Superior temporal gyrus (tissue), 1 donor: ENCODE data around the gene TULP4.
A peak's percentile ranks its signal among the peaks of the same experiment; 100 is the strongest.

Experiments
- DNase-seq: peaks from one replicate; pipeline ENCODE4 v3.0.0-alpha.2; 2016; ENCODE audit errors: extremely low spot score

The TULP4 gene

GRCh38 chr6:158358450-158359077 lies 46.3 kb downstream of the TULP4 start:
- peak; percentile 53 for DNase-seq

- DNase-seq: no peak
Observed at GRCh38 chr6:158361068-158361467, 48.8 kb downstream of the TULP4 start.

GRCh38 chr6:158361961-158362669 lies 49.9 kb downstream of the TULP4 start:
- DNase-seq: peak; percentile 76

- no peak for DNase-seq
Observed at GRCh38 chr6:158366363-158366762, 54.1 kb downstream of the TULP4 start.

- no peak for DNase-seq
Observed at GRCh38 chr6:158367816-158368215, 55.6 kb downstream of the TULP4 start.

GRCh38 chr6:158369241-158369640 lies 57.0 kb downstream of the TULP4 start:
- DNase-seq: no peak

GRCh38 chr6:158370805-158371204 lies 58.5 kb downstream of the TULP4 start:
- DNase-seq: no peak

- DNase-seq: no peak
Observed at GRCh38 chr6:158371261-158371660, 59.0 kb downstream of the TULP4 start.

GRCh38 chr6:158372574-158372973 lies 60.3 kb downstream of the TULP4 start:
- DNase-seq: no peak

GRCh38 chr6:158373214-158373613 lies 60.9 kb downstream of the TULP4 start:
- no peak for DNase-seq

- DNase-seq: no peak
Observed at GRCh38 chr6:158374020-158374419, 61.8 kb downstream of the TULP4 start.

- DNase-seq: peak; percentile 79
Observed at GRCh38 chr6:158376631-158377081, 64.4 kb downstream of the TULP4 start.

GRCh38 chr6:158377860-158378259 lies 65.6 kb downstream of the TULP4 start:
- DNase-seq: peak; percentile 74

GRCh38 chr6:158379336-158379735 lies 67.1 kb downstream of the TULP4 start:
- DNase-seq: no peak

GRCh38 chr6:158381214-158381613 lies 68.9 kb downstream of the TULP4 start:
- DNase-seq: no peak

- no peak for DNase-seq
Observed at GRCh38 chr6:158382491-158382890, 70.2 kb downstream of the TULP4 start.

- DNase-seq: no peak
Observed at GRCh38 chr6:158383057-158383456, 70.8 kb downstream of the TULP4 start.

GRCh38 chr6:158383542-158383941 lies 71.3 kb downstream of the TULP4 start:
- no peak for DNase-seq

GRCh38 chr6:158384671-158385110 lies 72.4 kb downstream of the TULP4 start:
- DNase-seq: no peak

GRCh38 chr6:158387036-158387435 lies 74.8 kb downstream of the TULP4 start:
- DNase-seq: no peak

GRCh38 chr6:158387578-158387977 lies 75.3 kb downstream of the TULP4 start:
- DNase-seq: no peak

GRCh38 chr6:158388727-158389126 lies 76.5 kb downstream of the TULP4 start:
- DNase-seq: no peak

GRCh38 chr6:158389193-158389919 lies 77.1 kb downstream of the TULP4 start:
- no peak for DNase-seq
